ENCODE measurements around the gene TSPAN5.

GRCh38 chr4:98671131-98671530, 12.7 kb upstream of the TSPAN5 start:
- TF ChIP-seq, protein P1, sequence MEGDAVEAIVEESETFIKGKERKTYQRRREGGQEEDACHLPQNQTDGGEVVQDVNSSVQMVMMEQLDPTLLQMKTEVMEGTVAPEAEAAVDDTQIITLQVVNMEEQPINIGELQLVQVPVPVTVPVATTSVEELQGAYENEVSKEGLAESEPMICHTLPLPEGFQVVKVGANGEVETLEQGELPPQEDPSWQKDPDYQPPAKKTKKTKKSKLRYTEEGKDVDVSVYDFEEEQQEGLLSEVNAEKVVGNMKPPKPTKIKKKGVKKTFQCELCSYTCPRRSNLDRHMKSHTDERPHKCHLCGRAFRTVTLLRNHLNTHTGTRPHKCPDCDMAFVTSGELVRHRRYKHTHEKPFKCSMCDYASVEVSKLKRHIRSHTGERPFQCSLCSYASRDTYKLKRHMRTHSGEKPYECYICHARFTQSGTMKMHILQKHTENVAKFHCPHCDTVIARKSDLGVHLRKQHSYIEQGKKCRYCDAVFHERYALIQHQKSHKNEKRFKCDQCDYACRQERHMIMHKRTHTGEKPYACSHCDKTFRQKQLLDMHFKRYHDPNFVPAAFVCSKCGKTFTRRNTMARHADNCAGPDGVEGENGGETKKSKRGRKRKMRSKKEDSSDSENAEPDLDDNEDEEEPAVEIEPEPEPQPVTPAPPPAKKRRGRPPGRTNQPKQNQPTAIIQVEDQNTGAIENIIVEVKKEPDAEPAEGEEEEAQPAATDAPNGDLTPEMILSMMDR (IDR thresholded peaks at IDR 0.05; ENCODE audit: insufficient read depth, low read length) = no peak
- TF ChIP-seq GABPA (IDR thresholded peaks at IDR 0.05; ENCODE audit: low read depth) (no peak), POLR2AphosphoS5 (IDR thresholded peaks at IDR 0.05; ENCODE audit: low read depth) (no peak), REST (IDR thresholded peaks at IDR 0.05; ENCODE audit: insufficient replicate concordance, low read depth) (no peak)

All from HL-60 (cell line).